HUES6 (cell line): ENCODE data around the gene RESP18.

Source experiments
- H3K27ac ChIP-seq: 2 replicates; pipeline ENCODE4 v1.7.0; 2013; ENCODE audit warnings: low read depth, mild to moderate bottlenecking, low read length, inconsistent platforms
- H3K27me3 ChIP-seq: 2 replicates; pipeline ENCODE4 v1.6.1; 2013; ENCODE audit warnings: low read length; ENCODE audit not compliant: control insufficient read depth, insufficient read depth
- H3K36me3 ChIP-seq: 2 replicates; pipeline ENCODE4 v1.6.1; 2013; ENCODE audit warnings: low read length; ENCODE audit not compliant: control insufficient read depth, insufficient read depth
- H3K4me1 ChIP-seq: 2 replicates; pipeline ENCODE4 v1.6.1; 2013; ENCODE audit warnings: low read length; ENCODE audit not compliant: control insufficient read depth, insufficient read depth
- H3K4me3 ChIP-seq: 2 replicates; pipeline ENCODE4 v1.5.1; 2013; ENCODE audit warnings: low read depth, low read length
- H3K9ac ChIP-seq: one replicate; pipeline ENCODE4 v1.6.1; 2013; ENCODE audit warnings: mild to moderate bottlenecking, low read length
- H3K9me3 ChIP-seq: 2 replicates; pipeline ENCODE4 v1.6.1; 2013; ENCODE audit warnings: low read depth, low read length; ENCODE audit not compliant: control insufficient read depth, insufficient read depth

RESP18 gene

DNA sequence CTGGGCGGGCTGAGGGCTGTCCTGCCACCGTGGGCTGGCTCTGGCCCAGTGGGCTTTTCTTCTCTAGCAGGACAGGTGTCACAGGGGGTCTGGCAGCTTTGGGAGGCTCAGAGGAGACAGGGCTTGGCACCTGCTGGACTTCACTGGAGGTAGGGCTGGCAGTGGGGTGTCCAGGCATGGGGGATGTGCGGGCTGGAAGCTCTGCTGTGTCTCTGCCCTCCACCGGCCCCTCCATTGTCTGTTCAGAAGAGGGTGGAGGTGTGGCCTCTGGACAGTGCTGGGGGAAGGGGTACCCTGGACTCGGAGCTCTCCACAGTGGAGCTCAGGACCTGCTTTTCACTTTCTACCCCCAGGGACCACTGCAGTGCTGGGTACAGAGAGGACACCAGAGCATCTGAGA, 32.5 kb downstream of the RESP18 start:
- H3K36me3 ChIP-seq = no peaks in the 10 kb centered on the region
- H3K9me3 ChIP-seq = no peaks in the 10 kb centered on the region
- H3K27me3 ChIP-seq = peaks cover 69% of the 10 kb centered on the region
- no peak overlapping the region for H3K9ac ChIP-seq
- H3K27ac ChIP-seq = no peak overlapping the region
- H3K4me3 ChIP-seq = no peak overlapping the region
- peaks cover 3% of the 10 kb centered on the region; the same call in 1 of the 2 replicates for H3K4me1 ChIP-seq

DNA sequence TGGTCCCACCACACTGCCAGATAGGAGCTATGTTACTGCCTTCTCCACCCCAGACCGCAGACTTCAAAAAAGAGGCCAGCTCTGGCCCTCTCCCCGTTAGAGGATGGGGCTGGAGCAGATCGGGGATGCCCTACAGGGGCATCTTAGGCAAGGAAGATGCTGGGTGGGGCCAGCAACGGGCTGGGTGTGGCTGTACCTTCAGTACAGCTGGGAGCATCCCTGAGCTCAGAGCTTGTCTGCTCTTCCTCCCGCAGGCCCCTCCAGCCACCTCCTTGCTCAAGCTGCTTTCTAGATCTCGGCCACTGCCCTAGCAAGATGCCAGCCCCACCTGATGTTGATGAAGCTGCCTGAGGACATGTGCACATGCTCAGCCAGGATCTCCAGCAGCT, 33.2 kb downstream of the RESP18 start:
- H3K4me1 ChIP-seq = peaks cover 3% of the 10 kb centered on the region; the same call in 1 of the 2 replicates
- no peak overlapping the region for H3K4me3 ChIP-seq
- peaks cover 63% of the 10 kb centered on the region for H3K27me3 ChIP-seq
- H3K9ac ChIP-seq = no peak overlapping the region
- no peaks in the 10 kb centered on the region for H3K9me3 ChIP-seq
- no peaks in the 10 kb centered on the region for H3K36me3 ChIP-seq
- H3K27ac ChIP-seq = no peak overlapping the region

DNA sequence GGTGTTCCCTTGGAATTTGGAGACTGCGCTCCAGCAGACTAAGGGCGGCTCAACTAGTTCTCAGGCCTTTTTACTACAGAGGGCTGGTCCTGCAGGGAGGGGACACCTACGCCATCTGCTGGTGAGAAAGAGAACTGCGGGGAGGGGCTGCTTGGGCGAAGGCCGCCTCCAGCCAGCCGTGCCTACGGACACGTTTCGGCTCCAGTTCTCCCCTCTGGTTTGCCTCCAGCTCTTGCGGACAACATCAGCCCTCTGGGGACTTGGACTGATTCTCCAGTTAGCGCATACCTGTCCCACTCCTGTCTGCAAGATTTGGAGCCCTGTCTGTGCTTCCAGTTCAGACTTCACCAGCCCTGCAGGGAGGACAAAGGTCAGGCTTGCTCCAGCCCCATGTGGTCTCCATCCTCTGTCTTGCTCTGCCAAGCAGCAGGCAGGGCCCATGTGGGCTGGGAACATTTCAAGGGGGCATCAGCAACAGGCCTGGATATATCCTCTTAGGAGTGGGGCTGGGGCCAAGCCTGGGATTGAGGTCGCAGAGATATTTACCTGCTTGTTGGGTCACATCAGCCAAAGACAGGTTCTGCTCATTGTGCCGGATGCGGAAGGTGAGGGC, 33.7 kb downstream of the RESP18 start:
- Histone ChIP-seq H3K4me3 (no peak overlapping the region), H3K9me3 (no peaks in the 10 kb centered on the region), H3K4me1 (peaks cover 8% of the 10 kb centered on the region), H3K36me3 (no peaks in the 10 kb centered on the region), H3K9ac (no peak overlapping the region), H3K27ac (no peak overlapping the region), H3K27me3 (peaks cover 67% of the 10 kb centered on the region)

DNA sequence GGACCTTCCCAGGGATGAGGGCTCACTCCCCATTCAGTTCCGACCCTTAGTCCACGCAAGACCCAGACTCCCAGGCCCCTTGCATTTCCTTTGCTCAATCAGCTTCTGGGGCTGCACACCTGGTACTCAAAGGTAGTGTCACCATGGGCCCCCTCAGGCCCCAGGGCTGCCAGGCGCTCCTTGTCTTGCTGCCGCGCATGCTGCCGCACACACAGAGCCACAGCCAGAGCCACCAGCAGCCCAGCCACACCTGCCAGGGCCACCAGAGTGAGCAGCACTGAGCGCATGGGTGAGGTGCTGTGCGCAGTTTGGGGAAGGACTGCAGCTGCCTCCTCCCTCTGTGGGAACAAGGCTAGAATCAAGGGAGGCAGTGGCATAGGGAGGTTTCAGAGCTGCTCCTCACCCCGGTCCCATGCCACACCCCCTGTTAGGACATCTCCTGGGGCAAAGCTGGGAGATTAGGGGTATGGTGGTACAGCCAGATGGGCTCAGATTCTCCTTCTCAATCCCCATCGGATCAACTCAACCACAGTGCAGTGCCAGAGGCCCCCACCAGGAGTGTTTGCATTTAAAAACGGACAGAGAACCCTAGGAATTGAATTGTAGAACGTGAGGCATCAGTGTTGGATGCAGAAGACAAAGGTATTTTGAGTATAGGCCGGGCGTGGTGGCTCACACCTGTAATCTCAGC, 34.6 kb downstream of the RESP18 start:
- Histone ChIP-seq H3K9ac (no peak overlapping the region), H3K9me3 (no peaks in the 10 kb centered on the region), H3K27me3 (peaks cover 61% of the 10 kb centered on the region), H3K4me3 (no peak overlapping the region), H3K27ac (no peak overlapping the region), H3K36me3 (no peaks in the 10 kb centered on the region), H3K4me1 (peaks cover 8% of the 10 kb centered on the region)

DNA sequence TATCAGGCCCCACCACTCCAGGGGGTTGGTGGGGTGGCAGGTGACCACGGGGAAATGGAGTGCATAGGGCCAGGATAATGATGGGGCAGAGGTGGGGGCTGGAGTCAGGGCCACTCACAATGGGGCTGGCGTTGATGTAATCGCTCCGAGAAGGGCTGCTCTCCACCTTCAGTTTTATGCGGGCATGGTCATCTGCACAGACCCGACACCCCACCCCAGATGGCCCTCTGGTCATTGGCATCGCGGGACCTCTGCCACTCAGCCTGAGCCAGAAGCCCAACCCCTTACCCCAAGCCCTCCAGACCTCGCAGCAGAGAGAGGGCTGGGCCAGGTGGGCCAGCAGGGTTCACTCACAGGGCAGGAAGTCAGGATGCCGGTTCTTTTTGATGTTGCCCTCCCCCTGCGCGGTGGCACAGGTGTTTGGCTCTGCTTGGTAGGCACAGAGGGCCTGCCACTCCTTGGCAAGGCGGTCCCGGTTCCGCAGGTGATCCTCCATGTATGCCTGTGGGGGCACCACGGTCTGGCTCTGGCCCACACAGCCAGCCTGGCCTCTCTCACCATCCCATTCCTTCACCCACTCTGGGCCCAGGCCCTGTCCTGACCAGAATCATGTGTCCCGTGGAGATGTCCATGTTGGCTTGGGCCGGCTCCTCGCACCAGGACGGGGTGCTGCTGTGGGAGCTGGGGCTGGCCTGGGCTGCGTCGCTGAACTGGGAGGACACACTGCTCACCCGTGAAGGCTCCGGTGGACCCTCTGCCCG, 35.7 kb downstream of the RESP18 start:
- H3K9me3 ChIP-seq = no peaks in the 10 kb centered on the region
- no peak overlapping the region for H3K27ac ChIP-seq
- H3K9ac ChIP-seq = no peak overlapping the region
- H3K4me3 ChIP-seq = no peak overlapping the region
- no peaks in the 10 kb centered on the region for H3K36me3 ChIP-seq
- peaks cover 8% of the 10 kb centered on the region for H3K4me1 ChIP-seq
- H3K27me3 ChIP-seq = peaks cover 50% of the 10 kb centered on the region

DNA sequence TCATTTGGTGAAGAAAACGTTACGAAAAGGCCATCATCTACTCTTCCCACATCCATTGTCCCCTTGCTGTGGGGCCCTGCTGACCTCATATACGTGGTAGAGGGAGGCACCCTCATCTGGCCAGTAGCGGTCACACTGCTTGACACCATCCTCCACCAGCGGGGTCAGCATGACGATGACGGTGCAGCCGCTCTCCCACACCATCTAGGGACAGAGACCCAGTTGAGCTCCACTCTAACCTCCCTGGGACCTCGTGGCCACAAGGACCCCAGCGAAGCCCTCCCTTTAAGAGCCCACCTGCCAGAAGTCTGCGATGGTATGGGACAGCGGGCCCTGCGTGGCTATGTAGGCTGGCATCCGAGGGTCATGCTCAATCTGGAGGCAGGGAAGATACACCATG, 36.4 kb downstream of the RESP18 start:
- Histone ChIP-seq H3K36me3 (no peaks in the 10 kb centered on the region), H3K27me3 (peaks cover 44% of the 10 kb centered on the region), H3K9me3 (no peaks in the 10 kb centered on the region), H3K4me3 (no peak overlapping the region), H3K27ac (no peak overlapping the region), H3K4me1 (peaks cover 8% of the 10 kb centered on the region), H3K9ac (no peak overlapping the region)

DNA sequence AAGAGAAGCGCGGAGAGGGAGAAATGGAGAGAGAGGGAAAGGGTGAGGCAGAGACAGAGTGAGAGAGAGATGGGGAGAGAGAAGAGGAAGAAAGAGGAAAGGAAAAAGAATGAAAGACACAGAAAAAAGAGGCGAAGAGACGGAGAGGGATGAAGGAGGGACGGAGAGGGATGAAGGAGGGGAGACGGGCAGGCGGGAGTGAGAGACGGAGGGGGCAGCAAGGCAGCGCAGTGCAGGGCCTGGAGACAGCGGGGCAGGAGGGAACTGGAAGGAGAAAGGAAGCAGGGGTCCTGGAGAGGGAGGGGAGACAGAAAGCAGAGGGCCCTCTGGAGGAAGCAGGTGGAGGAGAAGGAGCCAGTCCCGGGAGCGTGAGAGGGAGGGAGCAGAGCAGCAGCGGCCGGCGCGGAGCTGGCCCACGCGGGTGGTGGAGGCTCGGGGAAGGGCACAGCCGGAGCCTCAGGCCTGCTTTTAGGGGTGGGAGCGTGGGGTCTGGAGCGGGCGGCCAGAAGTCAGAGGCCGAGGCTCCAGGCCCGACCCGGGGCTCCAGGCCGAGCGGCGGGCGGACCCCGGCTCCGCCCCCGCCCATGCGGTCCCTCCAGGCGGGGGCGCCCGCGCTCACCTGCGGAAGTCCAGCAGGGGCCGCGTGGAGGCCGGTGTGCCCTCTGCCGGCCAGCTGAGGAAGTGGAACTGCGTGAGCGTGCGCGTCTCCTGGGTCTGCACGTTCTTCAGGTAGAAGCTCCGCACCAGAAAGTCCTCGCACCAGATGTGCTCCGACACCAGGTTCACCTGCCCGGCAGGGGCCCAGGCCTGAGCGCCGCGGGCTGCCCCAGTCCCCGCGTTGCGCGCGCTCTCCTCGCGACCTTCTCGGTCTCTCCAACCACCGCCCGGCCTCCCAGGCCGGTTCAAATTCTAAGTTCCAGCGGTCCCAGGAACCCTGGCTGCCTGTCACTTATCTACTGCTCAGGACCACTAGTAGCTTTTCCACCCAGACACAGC, 37.9 kb downstream of the RESP18 start:
- peak overlapping the region; percentile 84 for H3K9ac ChIP-seq
- peak overlapping the region; percentile 84 for H3K4me3 ChIP-seq
- peaks cover 29% of the 10 kb centered on the region for H3K27me3 ChIP-seq
- H3K36me3 ChIP-seq = no peaks in the 10 kb centered on the region
- H3K9me3 ChIP-seq = no peaks in the 10 kb centered on the region
- no peak overlapping the region for H3K27ac ChIP-seq
- H3K4me1 ChIP-seq = peaks cover 8% of the 10 kb centered on the region

DNA sequence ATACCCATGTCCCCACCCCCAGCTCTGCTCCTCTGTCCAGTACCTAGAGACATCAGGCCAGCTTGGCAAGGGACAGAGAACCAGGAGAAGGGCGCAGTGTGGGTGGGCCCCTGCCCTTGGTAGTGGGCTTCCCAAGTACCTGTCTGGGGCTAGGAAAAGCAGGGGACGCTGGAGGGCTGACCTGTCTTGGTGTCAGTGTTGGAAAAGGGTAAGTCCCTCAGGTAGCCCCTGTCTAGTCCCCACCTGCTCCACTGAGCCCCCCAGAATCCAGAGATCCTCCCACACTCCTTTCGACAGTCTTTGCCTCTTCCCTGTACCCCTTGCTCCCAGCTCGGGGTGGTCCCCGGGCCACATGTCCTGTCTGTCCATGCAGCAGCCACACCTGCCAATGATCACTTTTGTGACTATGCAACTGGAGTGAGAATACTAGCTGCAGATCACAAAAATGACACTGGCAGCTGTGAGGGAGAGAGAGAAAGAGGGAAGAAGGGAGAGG, 38.8 kb downstream of the RESP18 start:
- H3K27me3 ChIP-seq = peaks cover 20% of the 10 kb centered on the region
- H3K9ac ChIP-seq = no peak overlapping the region
- peak overlapping the region; percentile 84 for H3K4me3 ChIP-seq

DNA sequence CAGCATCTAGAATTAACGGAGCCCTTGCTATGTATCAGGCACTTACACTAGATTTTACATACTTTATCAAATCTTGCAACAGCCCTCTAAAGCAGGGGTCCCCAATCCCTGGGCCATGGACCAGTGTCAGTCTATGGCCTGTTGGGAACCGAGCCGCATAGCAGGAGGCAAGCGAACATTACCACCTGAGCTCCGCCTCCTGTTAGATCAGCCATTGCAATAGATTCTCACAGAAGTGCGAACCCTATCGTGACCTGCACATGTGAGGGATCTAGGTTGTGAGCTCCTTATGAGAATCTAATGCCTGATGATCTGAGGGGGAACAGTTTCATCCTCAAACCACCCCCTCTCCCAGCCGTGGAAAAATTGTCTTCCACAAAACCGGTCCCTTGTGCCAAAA, 39.9 kb downstream of the RESP18 start:
- H3K4me3 ChIP-seq = no peak overlapping the region
- H3K9me3 ChIP-seq = no peaks in the 10 kb centered on the region
- H3K27ac ChIP-seq = no peak overlapping the region
- peaks cover 20% of the 10 kb centered on the region for H3K27me3 ChIP-seq
- H3K36me3 ChIP-seq = no peaks in the 10 kb centered on the region
- H3K9ac ChIP-seq = no peak overlapping the region
- H3K4me1 ChIP-seq = peaks cover 5% of the 10 kb centered on the region; the same call in 1 of the 2 replicates

More for the DNA sequence above, 38.8 kb downstream of the RESP18 start:
- no peaks in the 10 kb centered on the region for H3K36me3 ChIP-seq
- H3K9me3 ChIP-seq = no peaks in the 10 kb centered on the region
- H3K4me1 ChIP-seq = peaks cover 5% of the 10 kb centered on the region
- no peak overlapping the region for H3K27ac ChIP-seq

DNA sequence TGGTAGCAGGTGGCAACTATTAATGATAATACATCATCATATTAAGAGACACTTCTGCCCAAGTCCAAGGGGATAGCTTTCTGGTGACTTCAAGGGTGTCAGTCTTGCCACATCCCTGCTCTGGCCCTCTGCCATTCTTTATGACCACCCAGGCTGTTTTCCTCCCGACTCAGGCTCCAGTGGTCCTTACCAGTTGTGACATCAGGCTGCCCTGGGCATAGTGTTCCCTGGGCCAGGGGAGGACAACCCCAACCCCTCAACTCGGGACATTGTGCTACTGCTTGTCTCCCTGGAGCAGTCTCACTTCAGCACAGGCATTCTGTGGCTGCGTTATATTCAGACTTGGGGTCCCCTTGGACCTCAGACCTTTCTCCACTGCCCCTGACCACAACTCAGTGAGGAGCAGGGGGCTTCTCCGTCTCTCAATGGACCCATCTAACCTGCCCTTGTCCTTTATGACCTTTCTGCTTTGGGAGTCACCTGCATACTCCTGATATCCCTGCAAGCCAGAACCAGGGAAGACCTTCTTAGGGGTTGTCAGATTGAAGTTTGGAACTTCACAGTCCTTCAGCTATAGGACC, 40.5 kb downstream of the RESP18 start:
- no peak overlapping the region for H3K4me3 ChIP-seq
- no peaks in the 10 kb centered on the region for H3K36me3 ChIP-seq
- peaks cover 20% of the 10 kb centered on the region for H3K27me3 ChIP-seq
- no peaks in the 10 kb centered on the region for H3K9me3 ChIP-seq
- no peak overlapping the region for H3K9ac ChIP-seq
- H3K4me1 ChIP-seq = peaks cover 5% of the 10 kb centered on the region; the same call in 1 of the 2 replicates
- H3K27ac ChIP-seq = no peak overlapping the region
